Umbilical cord (tissue), 2 donors: ENCODE data around the gene TMEM163. TPM values are rescaled to one million over a fixed set of nuclear protein-coding genes. Genes with fewer than 3 reads are reported as not detected.

Source experiments
- DNase-seq: peaks from one replicate; pipeline ENCODE4 v3.0.0-alpha.2; 2015; ENCODE audit warnings: low spot score
- total RNA-seq: library from RNA; depleted of rRNA; stranded (reverse); fragments of >200 nt; gene quantifications from one replicate; pipeline ENCODE4 v1.2.3, GENCODE V29; 2014; ENCODE audit warnings: low replicate concordance; ENCODE audit not compliant: insufficient read depth

TMEM163 gene
- total RNA-seq, 1 donor from 2014 or later, result 3.4 TPM

DNA sequence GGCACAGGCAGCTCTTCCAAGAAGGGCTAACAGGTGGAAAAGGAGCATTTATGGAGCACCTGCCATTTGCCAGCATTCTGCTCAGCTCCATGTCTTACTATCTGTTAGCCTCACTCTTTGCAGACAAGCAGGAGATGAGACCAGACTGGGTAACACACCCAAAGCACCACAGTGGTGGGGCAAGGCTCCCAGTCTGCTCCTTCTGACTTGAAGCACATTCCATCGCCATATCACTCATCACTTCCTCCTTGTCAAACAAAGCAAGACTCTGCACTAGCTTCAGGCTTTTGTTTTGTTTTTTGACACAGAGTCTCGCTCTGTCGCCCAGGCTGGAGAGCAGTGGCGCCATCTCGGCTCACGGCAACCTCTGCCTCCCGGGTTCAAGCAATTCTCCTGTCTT, 282.1 kb downstream of the TMEM163 start:
- no peak for DNase-seq

DNA sequence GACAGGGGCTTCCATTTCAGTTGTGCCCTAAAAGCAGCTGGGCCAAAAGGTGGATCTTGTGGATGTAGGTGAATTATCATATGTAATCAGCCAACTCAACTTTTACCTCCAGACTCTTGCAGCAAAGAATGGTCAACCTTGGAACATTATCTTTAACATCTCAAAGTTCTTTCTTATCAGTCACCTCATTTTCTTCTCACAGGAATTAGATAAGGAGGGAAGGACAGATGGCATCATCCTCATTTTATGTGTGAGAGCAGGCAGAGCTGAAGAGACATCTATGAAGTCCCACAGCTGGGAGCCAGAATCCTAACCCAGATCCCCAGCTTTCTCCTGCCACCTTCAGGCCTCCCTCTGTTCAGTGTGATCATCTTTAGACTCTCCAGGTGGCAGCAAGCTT, 282.9 kb downstream of the TMEM163 start:
- DNase-seq, result no peak

DNA sequence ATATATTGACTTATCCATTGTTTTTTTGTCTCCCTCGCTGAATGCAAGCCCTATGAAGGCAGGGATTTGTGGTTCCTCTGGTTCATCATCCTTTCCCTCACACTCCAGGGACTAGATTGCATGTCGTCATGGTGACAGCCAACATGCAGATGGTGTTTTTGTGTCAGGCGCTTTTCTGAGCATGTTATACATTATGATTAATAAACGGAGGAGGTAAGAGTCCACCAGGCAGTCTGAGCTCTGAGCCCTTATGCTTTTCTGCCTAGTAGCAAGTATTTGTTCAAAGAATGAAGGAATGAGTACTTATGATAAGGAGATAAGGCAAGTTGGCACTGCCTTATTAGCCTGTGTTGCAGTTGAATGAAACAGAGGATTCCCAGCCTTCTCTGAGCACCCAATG, 283.3 kb downstream of the TMEM163 start:
- DNase-seq, result no peak

DNA sequence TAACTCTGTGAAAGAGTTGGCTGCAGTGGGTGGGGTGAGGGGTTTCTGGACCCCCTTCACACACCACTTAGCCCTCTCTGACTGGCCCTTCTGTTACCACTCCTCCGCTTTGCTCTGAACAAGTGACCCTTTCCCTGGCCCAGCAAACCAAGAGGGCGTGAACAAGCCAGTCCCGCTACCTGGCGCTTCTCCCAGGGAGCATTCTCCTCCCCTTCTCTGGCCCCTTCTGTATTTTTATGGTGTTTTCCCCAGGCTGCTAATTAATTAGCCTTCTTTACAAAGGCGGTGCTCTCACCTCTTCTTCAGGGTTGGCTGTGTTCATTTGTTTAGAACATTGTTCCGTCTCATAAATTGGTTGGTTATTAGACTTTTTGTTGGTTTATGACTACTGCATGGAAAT, 284.8 kb downstream of the TMEM163 start:
- no peak for DNase-seq

DNA sequence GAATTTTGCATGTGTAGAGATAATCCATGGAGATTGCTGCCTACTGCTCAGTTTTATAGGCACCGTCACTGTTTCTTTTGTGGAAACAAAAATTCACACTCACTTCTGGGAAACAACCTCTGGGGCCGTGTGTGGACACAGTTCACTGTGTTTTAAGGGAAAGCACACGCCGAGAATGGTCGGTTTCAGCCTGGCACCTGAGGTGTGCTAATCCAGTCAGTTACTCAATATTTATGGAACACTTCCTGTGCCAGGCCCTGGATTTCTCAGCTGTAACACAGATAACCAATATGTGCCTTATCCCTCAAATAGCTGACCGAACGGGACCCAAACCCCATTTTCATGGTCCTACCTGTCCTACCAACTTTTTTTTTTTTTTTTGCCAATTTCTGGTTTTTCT, 285.3 kb downstream of the TMEM163 start:
- no peak for DNase-seq

DNA sequence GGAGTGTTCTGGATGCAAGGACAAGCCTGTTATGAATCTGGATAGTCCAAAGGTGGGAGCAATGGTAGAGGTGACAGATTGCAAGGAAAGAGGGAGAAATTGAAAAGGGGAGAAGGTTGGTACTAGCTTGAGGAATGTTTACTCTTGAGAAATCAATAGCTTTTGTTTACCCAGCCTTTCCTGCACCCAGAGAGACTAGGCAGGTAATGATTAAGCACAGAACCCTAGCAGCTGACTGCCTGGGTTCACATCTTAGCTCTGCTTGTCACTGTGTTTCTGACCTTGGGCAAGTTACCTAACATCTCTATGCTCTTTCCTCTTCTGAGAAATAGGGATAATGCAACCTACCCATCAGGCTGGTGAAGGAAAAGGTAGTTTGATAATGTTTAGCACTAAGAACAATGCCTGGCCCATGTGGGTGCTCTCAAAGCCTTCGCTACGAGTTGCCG, 286.3 kb downstream of the TMEM163 start:
- no peak for DNase-seq

DNA sequence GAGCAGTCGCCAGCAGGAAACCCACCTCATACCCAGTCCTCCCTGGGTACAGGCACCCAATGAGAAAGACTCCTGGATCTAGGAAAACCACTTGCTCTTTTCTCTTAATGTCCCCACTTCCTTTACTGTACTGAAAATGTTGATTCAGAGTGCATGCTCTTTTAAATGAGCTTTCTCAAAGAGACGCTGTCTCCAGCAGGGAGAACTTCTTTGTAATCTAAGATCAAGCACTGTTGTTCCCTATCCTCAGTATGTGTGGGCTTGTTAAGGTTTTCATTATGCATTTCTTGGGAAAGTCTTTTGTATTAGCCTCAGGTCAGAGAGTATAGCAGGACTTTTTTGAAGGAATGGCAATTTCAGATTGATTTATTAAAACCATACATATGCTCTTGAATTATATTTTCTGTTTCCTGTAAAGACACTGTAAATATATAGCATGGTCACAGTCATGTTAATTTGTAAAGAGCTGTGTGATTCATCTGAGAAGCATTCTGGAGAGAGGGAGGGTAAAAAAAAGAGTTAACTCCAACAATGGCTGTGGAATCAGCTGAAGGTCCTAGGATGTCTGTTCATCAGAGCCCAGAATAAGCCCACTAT, 286.9 kb downstream of the TMEM163 start:
- no peak for DNase-seq

DNA sequence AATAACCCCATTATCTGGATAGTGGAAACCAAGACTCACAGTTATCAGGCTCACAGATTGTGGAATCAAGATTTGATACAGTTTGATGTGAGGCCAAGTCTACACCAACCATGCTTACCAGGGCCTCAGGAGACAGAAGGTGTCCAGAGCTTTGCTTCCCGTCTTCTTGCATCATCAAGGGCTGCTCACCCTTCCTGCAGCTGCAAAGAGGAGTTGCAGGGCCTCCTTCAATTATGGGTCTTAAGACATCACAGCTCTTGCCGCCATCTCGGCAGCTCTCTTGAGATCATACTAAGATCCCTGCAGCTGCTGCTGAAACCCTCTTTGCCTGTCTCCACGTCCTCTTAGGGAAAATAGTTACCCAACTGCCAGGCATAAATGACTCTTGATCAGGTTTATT, 288.9 kb downstream of the TMEM163 start:
- peak; percentile 30 for DNase-seq

DNA sequence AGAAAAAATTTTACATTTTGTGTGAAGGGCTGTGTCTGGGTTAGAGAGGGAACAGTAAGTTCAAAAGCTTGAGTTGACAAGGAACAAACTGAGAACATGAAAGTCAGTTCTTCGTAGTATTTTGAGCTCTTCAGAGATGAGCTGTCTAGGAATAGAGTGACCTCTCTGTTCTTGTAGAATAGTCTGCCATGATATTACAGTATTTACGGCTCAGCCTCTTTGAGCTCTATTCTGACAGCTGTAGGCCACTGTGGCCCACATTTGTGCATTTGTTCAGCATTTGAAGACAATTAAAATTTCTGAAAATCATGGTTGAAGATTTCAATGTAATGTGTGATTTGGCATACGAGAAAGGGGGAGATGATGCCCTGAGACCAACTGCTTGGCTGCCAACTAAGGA, 292.1 kb downstream of the TMEM163 start:
- no peak for DNase-seq

DNA sequence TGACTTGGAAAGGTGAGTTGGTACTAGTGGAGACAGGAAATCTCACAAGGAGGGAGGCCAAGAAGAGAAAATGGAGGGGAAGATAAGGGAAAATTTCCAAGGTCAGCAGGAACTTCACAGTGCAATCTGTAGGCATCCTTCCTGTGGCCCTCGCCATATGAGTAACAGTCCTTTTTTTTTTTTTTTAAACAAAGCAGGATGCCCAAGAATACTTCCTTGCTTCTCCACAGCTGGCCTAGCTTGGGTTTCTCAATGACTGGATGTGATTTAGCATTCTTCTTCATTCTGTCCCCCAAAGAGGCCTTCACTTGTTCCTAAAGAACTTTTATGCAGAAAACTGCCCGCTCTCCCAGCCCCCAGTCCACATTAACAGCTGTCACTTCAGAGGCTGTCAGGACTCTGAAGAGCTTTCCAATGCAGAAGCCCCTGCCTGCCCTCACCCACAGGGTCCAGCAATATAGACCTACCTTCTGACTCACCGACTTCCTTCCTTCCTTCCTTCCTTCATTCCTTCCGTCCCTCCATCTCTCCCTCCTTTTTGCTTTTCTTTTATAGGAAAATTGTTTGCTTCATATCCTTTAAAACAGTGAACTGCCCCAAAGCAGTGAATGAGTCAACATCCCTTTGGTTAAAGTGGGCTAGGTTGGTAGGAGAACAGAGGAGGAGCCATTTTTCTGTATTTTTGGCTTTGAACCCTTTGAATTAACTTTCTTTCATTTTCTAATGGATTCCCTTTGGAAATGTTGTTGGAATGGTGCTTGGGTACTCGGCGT, 292.9 kb downstream of the TMEM163 start:
- DNase-seq, result no peak

DNA sequence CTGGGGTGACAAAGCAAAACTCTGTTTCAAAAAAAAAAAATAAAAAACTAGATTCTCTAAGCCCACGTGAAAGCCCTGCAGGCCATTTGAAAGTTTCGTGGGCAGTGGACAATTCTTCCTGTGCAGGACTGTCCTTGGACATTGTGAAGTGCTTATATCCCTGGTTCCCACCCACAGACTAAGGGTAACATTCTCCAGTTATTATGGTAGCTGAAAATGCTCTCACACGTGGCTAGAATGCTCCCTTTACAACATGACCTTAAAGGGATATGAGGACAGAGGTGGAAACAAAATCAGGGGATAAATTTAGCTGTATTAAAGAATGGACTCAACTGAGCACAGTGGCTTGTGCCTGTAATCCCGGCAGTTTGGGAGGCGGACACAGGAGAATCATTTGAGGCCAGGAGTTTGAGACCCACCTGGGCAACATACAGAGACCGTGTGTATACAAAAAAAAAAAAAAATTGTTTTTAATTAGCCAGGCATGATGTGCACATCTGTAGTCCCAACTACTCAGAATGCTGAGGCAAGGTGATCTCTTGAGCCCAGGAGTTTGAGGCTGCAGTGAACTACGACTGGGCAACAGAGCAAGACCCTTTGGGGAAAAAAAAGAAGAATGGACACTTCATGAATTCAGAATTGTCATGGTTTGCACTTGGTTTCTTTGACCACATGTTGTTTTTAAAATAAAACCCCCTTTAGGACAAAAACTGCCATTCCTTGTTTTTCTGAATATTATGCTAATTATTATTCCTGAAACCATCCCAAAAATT, 297.1 kb downstream of the TMEM163 start:
- DNase-seq, result no peak

DNA sequence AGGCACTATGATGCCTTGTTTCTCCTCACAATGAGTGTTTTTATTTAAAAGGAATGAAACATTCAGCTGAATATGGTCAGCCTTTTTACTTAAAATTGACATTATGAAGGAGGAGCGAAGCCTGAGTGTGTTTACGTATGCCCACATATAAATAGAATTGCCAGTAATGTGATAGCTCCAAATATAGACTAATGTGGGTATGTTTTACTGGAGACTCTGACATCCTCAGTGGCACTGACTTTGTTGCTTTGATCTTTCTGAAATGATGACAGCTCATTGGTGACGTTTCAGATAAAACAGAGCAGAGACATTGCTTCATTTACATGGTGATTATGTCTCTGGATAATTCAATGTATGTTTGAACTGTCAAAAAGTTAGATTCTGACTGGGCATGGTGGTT, 297.9 kb downstream of the TMEM163 start:
- DNase-seq, result no peak

DNA sequence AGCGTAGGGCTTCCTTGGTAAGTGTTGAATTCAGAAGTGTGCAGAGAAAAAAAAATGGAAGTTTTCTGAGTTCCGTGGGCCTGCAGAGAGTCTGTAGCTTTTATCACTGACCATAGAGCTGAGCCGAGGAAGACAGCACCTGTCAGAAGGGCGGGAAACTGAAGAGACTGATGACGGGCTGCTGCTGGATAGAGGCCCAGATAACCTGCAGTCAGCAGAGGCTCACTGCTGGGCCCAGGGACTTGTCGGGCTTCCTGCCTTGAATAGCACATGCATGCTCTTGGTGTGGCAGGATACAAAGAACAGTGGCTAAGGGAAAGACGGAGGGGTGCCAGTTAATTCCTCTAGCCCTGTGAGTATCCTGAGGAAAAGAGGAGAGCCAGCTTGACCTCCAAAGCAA, 298.5 kb downstream of the TMEM163 start:
- DNase-seq, result no peak

DNA sequence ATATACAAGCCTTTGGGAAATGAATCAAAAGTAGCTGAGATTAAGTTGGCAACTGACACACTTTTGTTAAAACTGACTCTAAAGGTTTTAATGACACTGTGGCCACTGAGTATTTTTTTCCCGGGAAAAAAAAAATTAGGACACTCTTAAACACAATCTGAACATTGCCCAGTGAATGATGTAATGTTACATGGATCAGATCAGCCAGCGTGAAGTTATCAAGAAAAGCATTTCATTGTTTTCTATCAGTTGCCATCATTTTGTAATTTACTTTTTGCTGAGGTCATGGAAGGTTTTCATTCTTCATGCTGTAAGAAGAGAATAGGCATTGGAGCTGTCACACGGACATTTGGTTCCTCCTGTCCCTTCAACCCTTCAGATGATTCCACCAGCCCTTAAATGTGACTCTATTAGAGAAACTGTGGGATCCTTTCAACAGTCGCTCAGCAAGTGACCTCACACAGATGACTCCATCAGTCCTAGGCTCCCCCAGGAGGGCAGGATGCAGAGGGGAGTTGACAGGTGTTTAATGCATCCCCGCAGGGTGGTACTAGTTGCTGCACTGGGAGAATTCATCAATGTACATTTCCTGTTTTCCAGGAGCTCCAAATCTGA, 300.7 kb downstream of the TMEM163 start:
- no peak for DNase-seq

DNA sequence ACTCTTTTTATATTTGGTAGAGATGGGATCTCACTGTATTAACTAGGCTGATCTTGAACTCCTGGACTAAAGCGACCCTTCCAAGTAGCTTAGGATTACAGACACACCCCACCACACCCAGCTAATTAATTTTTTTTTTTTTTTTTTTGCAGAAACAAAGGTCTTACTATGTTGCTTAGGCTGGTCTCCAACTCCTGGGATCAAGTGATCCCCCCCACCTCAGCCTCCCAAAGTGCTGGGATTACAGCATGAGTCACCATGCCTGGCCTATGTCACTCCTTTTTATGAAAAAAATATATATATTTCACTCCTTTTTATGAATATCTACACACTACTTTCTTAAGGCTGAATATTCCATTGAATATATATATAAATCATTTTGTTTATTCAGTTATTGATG, 302.2 kb downstream of the TMEM163 start:
- DNase-seq, result no peak

DNA sequence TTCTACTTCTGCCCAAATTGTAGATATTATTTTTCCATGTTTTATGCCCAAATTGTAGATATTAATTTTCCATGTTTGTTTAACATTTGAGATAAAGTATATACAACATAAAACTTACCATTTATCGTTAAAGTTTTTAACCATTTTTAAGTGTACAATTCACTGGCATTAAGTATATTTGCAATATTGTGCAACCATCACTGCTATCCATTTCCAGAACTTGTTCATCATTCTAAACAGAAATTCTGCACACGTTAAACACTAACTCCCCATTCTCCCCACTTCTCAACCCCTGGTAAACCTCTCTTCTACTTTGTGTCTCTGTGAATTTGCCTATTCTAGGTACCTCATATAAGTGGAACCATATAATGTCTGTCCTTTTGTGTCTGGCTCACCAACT, 302.8 kb downstream of the TMEM163 start:
- no peak for DNase-seq

DNA sequence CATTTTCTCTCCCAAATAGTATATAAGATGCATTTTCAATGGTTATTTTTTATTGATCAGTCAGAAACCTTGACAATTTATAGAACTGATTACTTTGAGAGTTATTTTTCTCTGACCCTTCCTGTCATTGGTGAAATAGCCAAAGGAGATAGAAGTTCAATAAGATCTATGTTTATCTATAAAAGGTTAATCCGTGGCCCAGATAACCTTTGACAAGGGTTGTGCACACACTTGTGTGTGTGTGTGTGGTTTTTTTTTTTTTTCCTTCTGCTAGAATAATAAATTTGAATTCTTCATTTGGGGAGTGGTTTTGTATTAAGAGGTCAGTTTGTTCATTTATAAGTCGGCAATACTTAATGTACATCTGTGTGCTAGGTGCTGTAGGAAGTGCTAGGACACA, 304.9 kb downstream of the TMEM163 start:
- no peak for DNase-seq

DNA sequence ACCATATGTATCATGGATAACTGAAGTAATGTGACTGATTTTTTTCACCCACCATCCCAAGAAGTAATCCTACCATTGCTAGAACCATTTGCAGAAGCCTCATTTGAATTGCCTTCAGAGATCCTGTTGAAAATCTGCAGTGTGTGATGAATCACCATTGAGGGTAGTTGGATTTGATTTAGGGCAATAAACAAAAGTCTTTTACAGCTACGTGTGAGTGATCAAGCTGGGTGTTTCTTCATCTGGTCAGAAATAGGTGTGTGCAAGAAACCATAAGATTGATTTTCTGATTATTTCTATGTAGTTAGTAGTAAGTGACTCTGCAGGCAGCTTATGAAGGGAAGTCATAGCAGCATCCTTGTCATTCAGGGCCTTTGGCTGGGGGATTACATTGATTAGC, 305.4 kb downstream of the TMEM163 start:
- no peak for DNase-seq

DNA sequence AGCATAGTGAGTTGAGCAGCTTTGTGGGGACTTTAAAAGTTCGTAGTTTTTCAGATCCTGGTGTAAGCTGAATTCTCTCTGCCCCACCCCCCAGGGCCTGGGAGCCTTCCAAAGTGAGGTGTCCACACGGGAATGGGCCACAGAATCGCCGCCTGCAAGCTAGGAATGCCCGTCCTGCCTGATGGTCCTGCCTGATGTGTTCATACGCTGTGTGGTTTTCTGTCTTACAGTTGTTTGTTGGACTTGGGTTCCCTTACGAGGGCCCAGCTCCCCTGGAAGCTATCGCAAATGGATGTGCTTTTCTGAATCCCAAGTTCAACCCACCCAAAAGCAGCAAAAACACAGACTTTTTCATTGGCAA, 306.2 kb downstream of the TMEM163 start:
- no peak for DNase-seq

DNA sequence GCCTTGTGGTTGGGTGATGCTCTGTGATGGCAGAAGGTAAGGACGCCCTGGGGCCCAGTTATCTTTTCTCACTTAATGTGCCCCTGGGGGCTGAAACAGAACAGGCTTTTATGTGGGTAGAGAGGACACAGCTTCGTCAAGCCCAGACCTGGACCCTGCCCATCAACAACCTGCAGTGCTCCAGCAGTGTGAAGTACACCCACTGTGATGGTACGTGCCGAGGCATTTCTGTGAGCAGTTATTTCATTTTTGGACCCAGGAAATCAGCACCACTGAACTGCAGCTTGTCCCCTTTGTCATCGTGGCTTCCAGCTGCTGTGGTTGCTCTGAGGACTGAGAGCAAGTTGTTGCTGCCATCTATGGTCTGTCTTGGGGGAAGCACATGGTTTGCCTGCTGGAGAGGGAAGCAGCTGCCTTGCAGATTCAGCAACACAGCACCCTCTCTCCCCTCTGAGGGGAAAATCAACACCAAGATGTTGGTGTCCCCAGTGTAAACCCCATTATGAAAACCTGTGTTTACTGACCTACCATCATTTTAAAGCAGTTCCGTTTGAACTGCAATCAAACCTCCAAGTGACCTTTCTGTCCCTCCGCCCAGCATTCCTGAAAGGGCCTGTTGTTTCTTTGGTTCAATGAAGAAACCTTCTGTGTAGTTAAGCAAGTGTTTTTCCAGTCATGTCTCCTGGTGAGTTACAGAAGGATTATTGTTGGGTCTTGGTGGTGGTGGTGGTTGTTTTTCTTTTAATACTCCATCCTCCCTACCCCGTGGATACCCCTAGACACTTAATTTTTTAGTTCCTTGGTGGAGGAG, 306.8 kb downstream of the TMEM163 start:
- peak; percentile 86 for DNase-seq

DNA sequence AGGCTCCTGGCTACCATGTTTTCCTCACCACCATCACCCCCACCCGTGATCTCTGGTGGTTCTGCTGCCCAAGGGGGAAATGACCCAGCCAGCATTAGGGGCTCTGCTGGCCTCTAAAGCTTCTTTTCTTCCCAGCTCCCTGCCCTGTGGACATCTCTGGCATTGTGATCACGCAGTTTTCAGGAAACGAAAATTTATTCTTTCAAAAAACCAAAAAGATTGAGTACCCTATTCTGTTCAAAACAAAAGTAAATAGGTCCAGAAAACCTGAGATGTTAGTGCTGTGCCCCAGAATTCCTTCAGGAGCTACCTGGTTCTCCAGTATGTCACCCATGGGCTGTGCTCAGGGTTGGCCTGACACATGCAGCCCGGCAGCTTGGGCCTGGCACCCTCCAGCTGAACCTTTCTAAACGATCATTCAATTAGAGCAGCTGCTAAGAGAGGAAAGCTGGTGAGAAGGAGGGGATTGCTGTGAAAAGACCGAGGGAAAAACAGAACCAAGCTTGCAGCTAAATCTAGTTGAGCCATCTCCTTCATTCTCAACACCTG, 307.4 kb downstream of the TMEM163 start:
- no peak for DNase-seq
